ENCODE data around the gene RASSF3. TPM values are rescaled to one million over a fixed set of nuclear protein-coding genes. Genes with fewer than 3 reads are reported as not detected.

The RASSF3 gene
- total RNA-seq, 2 donors from 2014 or later: 52.0 to 54.5 TPM

- Histone ChIP-seq H3K36me3 (ENCODE audit: control insufficient read depth, insufficient read depth, low read length) (peaks cover 14% of the 10 kb centered on the region), H3K9ac (ENCODE audit: extremely low read depth, low read length, poor library complexity, severe bottlenecking) (no peak overlapping the region), H3K4me1 (ENCODE audit: control insufficient read depth, insufficient read depth, low read length) (no peaks in the 10 kb centered on the region), H3K4me3 (ENCODE audit: low read length) (no peak overlapping the region), H3K27ac (ENCODE audit: low read depth, low read length) (no peak overlapping the region), H3K27me3 (ENCODE audit: control insufficient read depth, insufficient read depth, low read length, poor library complexity, severe bottlenecking) (no peaks in the 10 kb centered on the region), H3K9me3 (ENCODE audit: control insufficient read depth, low read length) (no peaks in the 10 kb centered on the region)
- Mint-ChIP-seq H3K4me1 (peaks cover 1% of the 10 kb centered on the region), H3K27ac (peak overlapping the region; percentile 61), H3K4me3 (no peak overlapping the region), H3K9me3 (no peaks in the 10 kb centered on the region), H3K36me3 (ENCODE audit: low read depth) (peaks cover 30% of the 10 kb centered on the region), H3K27me3 (ENCODE audit: insufficient read depth) (no peaks in the 10 kb centered on the region)
- DNase-seq: no peak
- TF ChIP-seq CTCF (conservative IDR thresholded peaks at IDR 0.05): no peak
- 97 to 100% methylated on average over 5 of the region's 5 CpGs for WGBS, 2 experiments (ENCODE audit: insufficient coverage in 1 of 2, insufficient read length in 1 of 2)
These were observed 91.0 kb downstream of the RASSF3 start for GRCh38 chr12:64701283-64701682.

- H3K9me3 ChIP-seq (ENCODE audit: control insufficient read depth, low read length): no peaks in the 10 kb centered on the region
- no peaks in the 10 kb centered on the region for H3K27me3 ChIP-seq (ENCODE audit: control insufficient read depth, insufficient read depth, low read length, poor library complexity, severe bottlenecking)
- Mint-ChIP-seq H3K27ac (no peak overlapping the region), H3K9me3 (no peaks in the 10 kb centered on the region), H3K27me3 (ENCODE audit: insufficient read depth) (no peaks in the 10 kb centered on the region), H3K4me1 (no peaks in the 10 kb centered on the region), H3K4me3 (no peak overlapping the region), H3K36me3 (ENCODE audit: low read depth) (peaks cover 16% of the 10 kb centered on the region)
- TF ChIP-seq CTCF (conservative IDR thresholded peaks at IDR 0.05): no peak
- H3K9ac ChIP-seq (ENCODE audit: extremely low read depth, low read length, poor library complexity, severe bottlenecking): no peak overlapping the region
- 71 to 79% methylated on average over 2 to 3 of the region's 3 CpGs for WGBS, 2 experiments (ENCODE audit: insufficient coverage in 1 of 2, insufficient read length in 1 of 2)
- no peak overlapping the region for H3K4me3 ChIP-seq (ENCODE audit: low read length)
- no peaks in the 10 kb centered on the region for H3K36me3 ChIP-seq (ENCODE audit: control insufficient read depth, insufficient read depth, low read length)
- H3K27ac ChIP-seq (ENCODE audit: low read depth, low read length): no peak overlapping the region
- no peaks in the 10 kb centered on the region for H3K4me1 ChIP-seq (ENCODE audit: control insufficient read depth, insufficient read depth, low read length)
- no peak for DNase-seq
These were observed 96.0 kb downstream of the RASSF3 start for GRCh38 chr12:64706306-64706705.

DNA sequence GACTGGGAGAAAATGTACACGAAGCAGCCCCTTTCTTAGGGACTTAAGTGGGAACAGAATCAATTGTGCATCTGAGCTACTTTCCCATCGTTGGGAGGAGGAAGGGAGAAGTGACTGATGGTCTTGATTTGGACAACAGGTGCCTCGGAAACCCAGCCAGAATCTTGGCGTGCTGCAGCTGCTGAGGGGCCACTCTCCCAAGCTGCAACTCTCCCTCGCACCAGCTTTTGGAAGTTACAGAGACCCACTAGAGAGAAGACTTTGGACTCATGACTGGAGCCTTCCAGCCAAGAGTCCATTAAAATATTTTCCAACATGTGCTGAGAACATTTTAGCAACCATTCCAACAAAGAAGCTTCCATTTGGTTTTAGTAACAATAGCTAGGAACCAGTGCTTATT is 96.6 kb downstream of the RASSF3 start:
- no peaks in the 10 kb centered on the region for H3K4me1 ChIP-seq (ENCODE audit: control insufficient read depth, insufficient read depth, low read length)
- H3K36me3 Mint-ChIP-seq (ENCODE audit: low read depth): peaks cover 16% of the 10 kb centered on the region
- no peak overlapping the region for H3K27ac ChIP-seq (ENCODE audit: low read depth, low read length)
- H3K4me1 Mint-ChIP-seq: no peaks in the 10 kb centered on the region
- no peaks in the 10 kb centered on the region for H3K27me3 ChIP-seq (ENCODE audit: control insufficient read depth, insufficient read depth, low read length, poor library complexity, severe bottlenecking)
- no peaks in the 10 kb centered on the region for H3K27me3 Mint-ChIP-seq (ENCODE audit: insufficient read depth)
- DNase-seq: no peak
- H3K9me3 Mint-ChIP-seq: no peaks in the 10 kb centered on the region
- no peaks in the 10 kb centered on the region for H3K36me3 ChIP-seq (ENCODE audit: control insufficient read depth, insufficient read depth, low read length)
- no peak overlapping the region for H3K4me3 Mint-ChIP-seq
- no peak for TF ChIP-seq CTCF (conservative IDR thresholded peaks at IDR 0.05)
- H3K4me3 ChIP-seq (ENCODE audit: low read length): no peak overlapping the region
- no peak overlapping the region for H3K27ac Mint-ChIP-seq
- no peak overlapping the region for H3K9ac ChIP-seq (ENCODE audit: extremely low read depth, low read length, poor library complexity, severe bottlenecking)
- no peaks in the 10 kb centered on the region for H3K9me3 ChIP-seq (ENCODE audit: control insufficient read depth, low read length)
- WGBS, 2 experiments (ENCODE audit: insufficient coverage in 1 of 2, insufficient read length in 1 of 2): 93 to 97% methylated on average over 5 of the region's 5 CpGs

Data from endodermal cell (in vitro differentiated cells).